Left renal pelvis (tissue), 4 donors: Measurements from ENCODE around the gene DMRTA2. TPM values are rescaled to one million over a fixed set of nuclear protein-coding genes. Genes with fewer than 3 reads are reported as not detected.

Experiments
- DNase-seq, 4 donors: peaks; one replicate each; pipeline ENCODE4 v3.0.0-alpha.2; 2013; ENCODE audit warnings: low read depth in 4 of 4, low spot score in 3 of 4
- polyA plus RNA-seq, 4 donors: library from polyadenylated mRNA; unstranded; fragments of 120-200 nt; gene quantifications; one replicate each; pipeline ENCODE4 v1.2.1, GENCODE V29; 2013; ENCODE audit not compliant: insufficient read length in 4 of 4

DMRTA2 gene
- polyA plus RNA-seq, 4 donors: 0.05 TPM; not detected in 3

GRCh38 chr1:50424045-50424883 is 1.0 kb upstream of the DMRTA2 start:
- no peak for DNase-seq

- DNase-seq: no peak
Observed at GRCh38 chr1:50423670-50424000, 392 bp upstream of the DMRTA2 start.

- no peak for DNase-seq
Observed at GRCh38 chr1:50422675-50422945, 633 bp downstream of the DMRTA2 start.

GRCh38 chr1:50421768-50422674 is 1.2 kb downstream of the DMRTA2 start:
- no peak for DNase-seq

- no peak for DNase-seq
Observed at GRCh38 chr1:50421366-50421748, 1.9 kb downstream of the DMRTA2 start.

- no peak for DNase-seq
Observed at GRCh38 chr1:50420689-50421365, 2.4 kb downstream of the DMRTA2 start.

- no peak for DNase-seq
Observed at GRCh38 chr1:50419907-50420677, 3.2 kb downstream of the DMRTA2 start.

- no peak for DNase-seq
Observed at GRCh38 chr1:50419192-50419906, 3.9 kb downstream of the DMRTA2 start.

GRCh38 chr1:50418600-50419109 is 4.6 kb downstream of the DMRTA2 start:
- no peak for DNase-seq

GRCh38 chr1:50417946-50418599 is 5.2 kb downstream of the DMRTA2 start:
- no peak for DNase-seq

- DNase-seq: no peak
Observed at GRCh38 chr1:50417507-50417906, 5.7 kb downstream of the DMRTA2 start.

GRCh38 chr1:50416553-50417453 is 6.4 kb downstream of the DMRTA2 start:
- no peak for DNase-seq

- DNase-seq: no peak
Observed at GRCh38 chr1:50416150-50416527, 7.1 kb downstream of the DMRTA2 start.

GRCh38 chr1:50415235-50416149 is 7.8 kb downstream of the DMRTA2 start:
- DNase-seq: no peak

GRCh38 chr1:50414853-50415234 is 8.4 kb downstream of the DMRTA2 start:
- DNase-seq: no peak

- no peak for DNase-seq
Observed at GRCh38 chr1:50412813-50413476, 10.3 kb downstream of the DMRTA2 start.

GRCh38 chr1:50405814-50406213 is 17.4 kb downstream of the DMRTA2 start:
- DNase-seq: no peak
